ENCODE results near the gene ZFYVE28.

Gene ZFYVE28

DNA sequence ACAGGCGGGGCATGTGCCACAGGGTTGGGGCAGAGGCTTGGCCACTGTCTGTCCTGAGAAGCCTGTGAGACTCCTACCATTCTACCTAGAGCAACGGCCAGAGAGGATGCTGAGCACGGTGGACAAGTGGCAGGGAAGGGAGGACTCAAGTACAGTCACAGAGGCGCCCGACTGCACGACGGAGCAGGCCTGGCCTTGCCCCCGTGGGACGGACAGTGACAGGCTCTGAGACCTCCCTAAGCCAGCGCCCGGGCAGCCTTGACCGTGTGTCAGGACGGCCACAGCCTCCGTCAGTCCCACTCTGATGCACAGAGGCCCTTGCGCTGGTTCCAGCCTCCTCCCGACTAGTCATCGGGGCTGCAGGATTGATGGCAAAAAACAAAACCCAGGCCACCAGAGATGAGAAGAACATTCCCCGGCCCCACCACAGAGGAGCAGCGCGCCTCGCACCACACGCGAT is 119.9 kb downstream of the ZFYVE28 start:
- Histone ChIP-seq H2BK120ac (ENCODE audit: low read depth, low read length) (no peak overlapping the region), H3K36me3 (ENCODE audit: control insufficient read depth, insufficient read depth, low read length) (no peaks in the 10 kb centered on the region), H4K8ac (ENCODE audit: low read depth, low read length) (no peak overlapping the region), H3K56ac (ENCODE audit: low read length) (no peak overlapping the region), H3K4me1 (ENCODE audit: control insufficient read depth, low read depth, low read length) (no peaks in the 10 kb centered on the region), H2AK5ac (ENCODE audit: low read length) (no peak overlapping the region), H3K27ac (ENCODE audit: low read depth, low read length) (no peak overlapping the region), H3K4me3 (ENCODE audit: low read length) (no peak overlapping the region), H3K18ac (ENCODE audit: low read length) (no peak overlapping the region), H3K79me2 (ENCODE audit: control insufficient read depth, insufficient read depth, low read length) (no peaks in the 10 kb centered on the region), H4K5ac (ENCODE audit: low read length) (no peak overlapping the region), H3K4ac (ENCODE audit: low read depth, low read length) (no peak overlapping the region), H3K9ac (ENCODE audit: low read length) (no peak overlapping the region), H3K79me1 (ENCODE audit: low read length) (no peaks in the 10 kb centered on the region), H3K23ac (ENCODE audit: low read length) (no peak overlapping the region), H2BK5ac (ENCODE audit: low read length) (no peak overlapping the region), H2BK15ac (replicated peaks; ENCODE audit: low read depth) (no peak overlapping the region), H3K4me2 (ENCODE audit: low read length) (no peak overlapping the region), H3K27me3 (ENCODE audit: insufficient read depth, low read length, poor library complexity) (no peaks in the 10 kb centered on the region)
- no peak for DNase-seq
- WGBS (ENCODE audit: extremely low coverage, insufficient coverage, low lambda C conversion rate), result no CpG with 5 or more reads among the region's 23 CpGs

DNA sequence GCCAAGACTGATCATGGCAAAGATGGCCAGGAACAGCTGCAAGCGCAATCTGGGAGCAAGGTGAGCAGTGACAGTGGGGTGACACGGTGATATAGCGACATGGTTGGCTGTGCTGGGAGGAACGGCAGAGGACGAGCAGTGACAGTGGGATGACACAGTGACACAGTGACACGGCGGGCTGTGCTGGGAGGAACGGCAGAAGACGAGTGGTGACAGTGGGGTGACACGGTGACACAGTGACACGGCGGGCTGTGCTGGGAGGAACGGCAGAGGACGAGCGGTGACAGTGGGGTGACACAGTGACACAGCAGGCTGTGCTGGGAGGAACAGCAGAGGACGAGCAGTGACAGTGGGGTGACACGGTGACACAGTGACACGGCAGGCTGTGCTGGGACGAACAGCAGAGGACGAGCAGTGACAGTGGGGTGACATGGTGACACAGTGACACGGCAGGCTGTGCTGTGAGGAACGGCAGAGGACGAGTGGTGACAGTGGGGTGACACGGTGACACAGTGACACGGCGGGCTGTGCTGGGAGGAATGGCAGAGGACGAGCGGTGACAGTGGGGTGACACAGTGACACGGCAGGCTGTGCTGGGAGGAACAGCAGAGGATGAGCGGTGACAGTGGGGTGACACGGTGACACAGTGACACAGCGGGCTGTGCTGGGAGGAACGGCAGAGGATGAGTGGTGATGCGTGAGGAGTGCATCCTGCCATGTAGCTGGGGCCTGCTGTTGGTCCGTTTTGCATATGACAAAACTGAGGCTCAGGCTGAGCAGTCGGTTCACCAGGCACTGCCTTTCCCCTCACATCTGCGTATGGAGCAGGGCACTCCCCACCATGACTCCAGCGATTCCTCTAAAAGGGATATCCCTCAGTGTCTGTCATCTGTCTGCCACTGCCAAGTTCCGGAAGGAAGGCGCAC is 120.6 kb downstream of the ZFYVE28 start:
- WGBS (ENCODE audit: extremely low coverage, insufficient coverage, low lambda C conversion rate), result no CpG with 5 or more reads among the region's 40 CpGs
- Histone ChIP-seq H3K79me1 (ENCODE audit: low read length) (no peaks in the 10 kb centered on the region), H3K9ac (ENCODE audit: low read length) (no peak overlapping the region), H2AK5ac (ENCODE audit: low read length) (no peak overlapping the region), H3K36me3 (ENCODE audit: control insufficient read depth, insufficient read depth, low read length) (no peaks in the 10 kb centered on the region), H3K4me2 (ENCODE audit: low read length) (no peak overlapping the region), H2BK5ac (ENCODE audit: low read length) (no peak overlapping the region), H3K18ac (ENCODE audit: low read length) (no peak overlapping the region), H3K23ac (ENCODE audit: low read length) (no peak overlapping the region), H3K27me3 (ENCODE audit: insufficient read depth, low read length, poor library complexity) (no peaks in the 10 kb centered on the region), H2BK15ac (replicated peaks; ENCODE audit: low read depth) (no peak overlapping the region), H3K27ac (ENCODE audit: low read depth, low read length) (no peak overlapping the region), H3K4me3 (ENCODE audit: low read length) (no peak overlapping the region), H3K4ac (ENCODE audit: low read depth, low read length) (no peak overlapping the region), H4K8ac (ENCODE audit: low read depth, low read length) (no peak overlapping the region), H3K56ac (ENCODE audit: low read length) (peak overlapping the region; percentile 15), H4K5ac (ENCODE audit: low read length) (no peak overlapping the region), H3K4me1 (ENCODE audit: control insufficient read depth, low read depth, low read length) (no peaks in the 10 kb centered on the region), H3K79me2 (ENCODE audit: control insufficient read depth, insufficient read depth, low read length) (no peaks in the 10 kb centered on the region), H2BK120ac (ENCODE audit: low read depth, low read length) (no peak overlapping the region)
- no peak for DNase-seq

DNA sequence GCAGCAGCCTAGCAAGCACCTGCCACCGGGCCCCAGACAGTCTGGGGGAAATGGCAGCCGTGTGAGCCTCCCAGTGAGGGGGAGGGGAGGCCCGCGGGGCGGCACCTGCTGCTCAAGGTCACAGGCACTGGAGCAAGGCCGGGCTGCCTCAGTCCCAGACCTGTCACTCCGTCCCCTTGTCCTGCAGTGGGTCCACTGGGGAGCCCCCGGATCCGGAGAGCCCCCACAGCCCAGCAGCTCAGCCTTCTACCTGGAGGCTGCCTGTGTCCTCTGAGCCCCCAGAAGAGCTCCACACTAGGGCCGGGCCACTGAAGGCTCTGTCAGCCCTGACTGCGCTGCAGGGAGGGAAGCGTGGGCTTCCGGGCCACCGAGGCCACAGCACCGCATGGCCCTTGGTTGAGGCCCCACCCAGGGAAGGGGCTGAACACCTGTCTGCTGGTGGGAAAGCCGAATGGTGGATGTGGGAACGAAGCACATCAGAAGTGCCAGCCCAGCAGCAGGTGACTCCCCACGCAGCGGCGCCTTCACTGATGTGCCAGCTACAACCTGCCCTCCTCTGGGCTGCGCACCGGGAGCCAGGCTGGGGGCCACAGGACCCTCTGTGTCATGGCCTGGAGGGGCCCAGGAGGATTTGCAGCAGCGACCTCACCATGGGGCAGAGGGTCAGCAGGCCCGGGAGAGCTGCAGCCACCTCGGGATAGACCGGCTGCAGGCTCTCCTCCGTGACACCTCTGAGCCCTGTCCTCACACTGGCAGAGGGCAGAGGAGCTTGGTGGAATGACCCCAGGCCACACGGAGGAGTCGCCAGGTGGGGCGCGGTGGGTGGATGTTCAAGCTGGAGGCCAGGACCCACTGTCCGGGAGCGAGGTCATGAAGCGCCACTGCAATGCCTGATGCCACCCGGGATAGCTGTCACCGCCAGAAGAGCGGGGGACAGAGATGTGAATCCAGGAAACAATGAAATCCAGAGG is 121.5 kb downstream of the ZFYVE28 start:
- H4K5ac ChIP-seq (ENCODE audit: low read length), result no peak overlapping the region
- H3K79me2 ChIP-seq (ENCODE audit: control insufficient read depth, insufficient read depth, low read length), result no peaks in the 10 kb centered on the region
- no peak overlapping the region for H2BK15ac ChIP-seq (replicated peaks; ENCODE audit: low read depth)
- H2BK120ac ChIP-seq (ENCODE audit: low read depth, low read length), result no peak overlapping the region
- no peak for DNase-seq
- no peak overlapping the region for H2BK5ac ChIP-seq (ENCODE audit: low read length)
- no peaks in the 10 kb centered on the region for H3K27me3 ChIP-seq (ENCODE audit: insufficient read depth, low read length, poor library complexity)
- no peak overlapping the region for H3K4me2 ChIP-seq (ENCODE audit: low read length)
- no peak overlapping the region for H3K23ac ChIP-seq (ENCODE audit: low read length)
- H3K18ac ChIP-seq (ENCODE audit: low read length), result no peak overlapping the region
- H3K4me1 ChIP-seq (ENCODE audit: control insufficient read depth, low read depth, low read length), result no peaks in the 10 kb centered on the region
- H2AK5ac ChIP-seq (ENCODE audit: low read length), result no peak overlapping the region
- no peak overlapping the region for H3K56ac ChIP-seq (ENCODE audit: low read length)
- H3K4me3 ChIP-seq (ENCODE audit: low read length), result no peak overlapping the region
- no peaks in the 10 kb centered on the region for H3K36me3 ChIP-seq (ENCODE audit: control insufficient read depth, insufficient read depth, low read length)
- no peaks in the 10 kb centered on the region for H3K79me1 ChIP-seq (ENCODE audit: low read length)
- WGBS (ENCODE audit: extremely low coverage, insufficient coverage, low lambda C conversion rate), result no CpG with 5 or more reads among the region's 37 CpGs
- H3K27ac ChIP-seq (ENCODE audit: low read depth, low read length), result no peak overlapping the region
- no peak overlapping the region for H3K9ac ChIP-seq (ENCODE audit: low read length)
- H4K8ac ChIP-seq (ENCODE audit: low read depth, low read length), result no peak overlapping the region
- H3K4ac ChIP-seq (ENCODE audit: low read depth, low read length), result no peak overlapping the region

DNA sequence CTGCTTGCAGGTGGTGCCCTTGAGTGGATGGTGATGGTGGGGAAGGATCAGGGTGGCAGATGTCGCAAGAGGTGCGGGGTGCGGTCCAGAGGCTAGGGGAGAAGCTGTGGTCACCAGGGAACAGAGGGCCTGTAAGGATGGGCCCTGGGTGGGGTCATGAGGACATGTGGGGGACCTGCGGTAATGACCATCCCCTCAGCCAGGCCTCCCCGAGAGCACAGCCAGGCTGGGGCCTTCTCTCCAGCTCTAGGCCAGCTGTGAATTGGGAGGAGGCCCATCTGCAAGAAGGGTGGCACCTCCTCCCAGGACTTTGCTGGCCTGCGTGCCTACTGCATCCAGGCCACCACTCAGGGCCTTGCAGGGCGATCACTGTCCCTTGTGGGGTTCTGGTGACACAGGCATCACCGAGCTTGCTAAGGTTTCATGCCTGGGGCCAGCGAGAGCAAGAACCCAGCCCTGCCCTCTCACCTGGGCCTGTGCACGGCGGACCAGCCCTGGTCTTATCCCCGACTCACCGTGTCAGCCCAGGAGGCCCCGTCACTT is 122.5 kb downstream of the ZFYVE28 start:
- no peak overlapping the region for H2BK15ac ChIP-seq (replicated peaks; ENCODE audit: low read depth)
- no peak for DNase-seq
- H4K8ac ChIP-seq (ENCODE audit: low read depth, low read length), result no peak overlapping the region
- no peak overlapping the region for H4K5ac ChIP-seq (ENCODE audit: low read length)
- no peak overlapping the region for H3K4me2 ChIP-seq (ENCODE audit: low read length)
- no peak overlapping the region for H2BK5ac ChIP-seq (ENCODE audit: low read length)
- H3K56ac ChIP-seq (ENCODE audit: low read length), result no peak overlapping the region
- no peak overlapping the region for H3K9ac ChIP-seq (ENCODE audit: low read length)
- H3K27me3 ChIP-seq (ENCODE audit: insufficient read depth, low read length, poor library complexity), result no peaks in the 10 kb centered on the region
- H3K4me1 ChIP-seq (ENCODE audit: control insufficient read depth, low read depth, low read length), result no peaks in the 10 kb centered on the region
- H2AK5ac ChIP-seq (ENCODE audit: low read length), result no peak overlapping the region
- H3K23ac ChIP-seq (ENCODE audit: low read length), result no peak overlapping the region
- H3K18ac ChIP-seq (ENCODE audit: low read length), result no peak overlapping the region
- H3K36me3 ChIP-seq (ENCODE audit: control insufficient read depth, insufficient read depth, low read length), result no peaks in the 10 kb centered on the region
- H3K27ac ChIP-seq (ENCODE audit: low read depth, low read length), result no peak overlapping the region
- no peaks in the 10 kb centered on the region for H3K79me2 ChIP-seq (ENCODE audit: control insufficient read depth, insufficient read depth, low read length)
- H2BK120ac ChIP-seq (ENCODE audit: low read depth, low read length), result no peak overlapping the region
- H3K79me1 ChIP-seq (ENCODE audit: low read length), result no peaks in the 10 kb centered on the region
- H3K4me3 ChIP-seq (ENCODE audit: low read length), result no peak overlapping the region
- no CpG with 5 or more reads among the region's 14 CpGs for WGBS (ENCODE audit: extremely low coverage, insufficient coverage, low lambda C conversion rate)
- no peak overlapping the region for H3K4ac ChIP-seq (ENCODE audit: low read depth, low read length)

DNA sequence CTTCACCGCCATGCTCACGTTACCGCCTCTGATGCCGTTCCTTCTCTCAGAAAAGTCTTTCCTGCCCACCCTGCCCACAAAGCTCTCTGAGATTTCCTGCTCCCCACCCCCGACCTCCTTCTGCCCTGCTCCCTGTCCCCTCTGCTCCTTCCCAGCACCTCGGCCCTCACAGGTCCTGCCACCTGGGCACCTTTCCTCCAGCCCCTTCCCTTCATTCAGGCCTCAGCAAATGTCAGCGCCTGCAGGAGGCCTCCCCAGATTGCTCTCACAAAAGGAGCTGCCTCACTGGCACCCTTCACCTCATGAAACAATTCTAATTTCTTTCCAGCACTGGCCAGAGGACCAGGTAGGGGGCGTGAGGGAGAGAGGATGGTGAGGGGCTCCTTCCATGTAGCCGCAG is 122.9 kb downstream of the ZFYVE28 start:
- DNase-seq, result no peak

More for the DNA sequence above, 122.9 kb downstream of the ZFYVE28 start:
- H3K23ac ChIP-seq (ENCODE audit: low read length), result no peak overlapping the region
- H3K27ac ChIP-seq (ENCODE audit: low read depth, low read length), result no peak overlapping the region
- no peaks in the 10 kb centered on the region for H3K27me3 ChIP-seq (ENCODE audit: insufficient read depth, low read length, poor library complexity)
- H3K79me2 ChIP-seq (ENCODE audit: control insufficient read depth, insufficient read depth, low read length), result no peaks in the 10 kb centered on the region
- H3K9ac ChIP-seq (ENCODE audit: low read length), result no peak overlapping the region
- H3K56ac ChIP-seq (ENCODE audit: low read length), result no peak overlapping the region
- H3K4me2 ChIP-seq (ENCODE audit: low read length), result no peak overlapping the region
- no peak overlapping the region for H4K5ac ChIP-seq (ENCODE audit: low read length)
- no peaks in the 10 kb centered on the region for H3K36me3 ChIP-seq (ENCODE audit: control insufficient read depth, insufficient read depth, low read length)
- no peaks in the 10 kb centered on the region for H3K4me1 ChIP-seq (ENCODE audit: control insufficient read depth, low read depth, low read length)
- H4K8ac ChIP-seq (ENCODE audit: low read depth, low read length), result no peak overlapping the region
- no peak overlapping the region for H2AK5ac ChIP-seq (ENCODE audit: low read length)
- H2BK120ac ChIP-seq (ENCODE audit: low read depth, low read length), result no peak overlapping the region
- H3K79me1 ChIP-seq (ENCODE audit: low read length), result no peaks in the 10 kb centered on the region
- WGBS (ENCODE audit: extremely low coverage, insufficient coverage, low lambda C conversion rate), result no CpG with 5 or more reads among the region's 9 CpGs
- H3K18ac ChIP-seq (ENCODE audit: low read length), result no peak overlapping the region
- H3K4me3 ChIP-seq (ENCODE audit: low read length), result no peak overlapping the region
- H3K4ac ChIP-seq (ENCODE audit: low read depth, low read length), result no peak overlapping the region
- H2BK15ac ChIP-seq (replicated peaks; ENCODE audit: low read depth), result no peak overlapping the region
- no peak overlapping the region for H2BK5ac ChIP-seq (ENCODE audit: low read length)
